ENCODE measurements around the gene PLA2G6. TPM values are rescaled to one million over a fixed set of nuclear protein-coding genes. Genes with fewer than 3 reads are reported as not detected.

The PLA2G6 gene
- total and polyA plus RNA-seq, 2 of the 4 experiments (the other 2 are of a cell fraction) = 6.1 to 10.3 TPM

DNA sequence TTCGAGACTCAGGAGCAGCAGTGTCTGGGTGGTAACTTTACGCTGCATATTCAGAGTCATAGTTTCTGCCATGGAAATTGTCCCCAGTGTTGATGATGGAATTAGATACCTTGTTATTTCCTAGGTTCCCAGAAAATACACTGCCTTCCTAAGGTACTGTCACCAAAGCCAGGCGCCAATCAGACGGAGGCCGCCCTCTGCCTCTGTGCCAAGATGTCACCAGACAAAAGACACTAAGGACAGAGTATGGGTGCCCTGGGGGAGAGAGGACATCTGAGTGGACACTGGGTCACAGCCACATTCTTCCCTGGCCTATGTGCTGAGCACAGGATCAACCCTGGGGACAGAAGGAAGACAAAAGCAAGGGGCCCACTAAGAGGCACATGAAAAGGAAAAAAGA is 11.2 kb downstream of the PLA2G6 start:
- ATAC-seq (ENCODE audit: low read depth) = no peak
- H3K18ac ChIP-seq (ENCODE audit: low read depth, low read length) = no peak overlapping the region
- no peaks in the 10 kb centered on the region for H3K27me3 ChIP-seq (ENCODE audit: control insufficient read depth, insufficient read depth, low read length)
- no peak overlapping the region for H3K56ac ChIP-seq (ENCODE audit: extremely low read depth, insufficient read depth, low read length)
- H3K9me3 ChIP-seq (ENCODE audit: control insufficient read depth, insufficient read depth, low read length) = no peaks in the 10 kb centered on the region
- intact Hi-C loops (cut with micrococcal nuclease) = no loop called here
- H3K9ac ChIP-seq (ENCODE audit: low read depth, low read length) = no peak overlapping the region
- CTCF ChIA-PET = interaction anchor here (0.7 kb wide), 1 partner anchor 9 kb away, joined by 3 read pairs; no protein-coding TSS in a partner anchor
- H2AK9ac ChIP-seq (replicated peaks; ENCODE audit: low read depth, low read length, poor library complexity) = no peak overlapping the region
- DNase-seq = no peak
- no peak overlapping the region for H2BK15ac ChIP-seq (ENCODE audit: low read depth, low read length)
- no peaks in the 10 kb centered on the region; the same call in 1 of the 2 replicates for H3K36me3 ChIP-seq (ENCODE audit: control insufficient read depth, insufficient read depth, low read length)
- no peak overlapping the region for H4K5ac ChIP-seq (ENCODE audit: low read depth, low read length)
- no peak overlapping the region for H2BK5ac ChIP-seq (ENCODE audit: low read depth, low read length, poor library complexity, severe bottlenecking)
- no peak overlapping the region for H2AFZ ChIP-seq (replicated peaks; ENCODE audit: low read length, poor library complexity)
- no peak overlapping the region for H3K4me3 ChIP-seq (ENCODE audit: insufficient read depth, low read depth, low read length)
- no peak overlapping the region for H2BK120ac ChIP-seq (ENCODE audit: low read depth, low read length)
- no peak overlapping the region for H3K23ac ChIP-seq (ENCODE audit: low read depth, low read length)
- no peak overlapping the region for H3K14ac ChIP-seq (replicated peaks; ENCODE audit: low read depth, low read length)
- WGBS, 2 experiments (ENCODE audit: extremely low coverage in 2 of 2, insufficient read length in 1 of 2) = no CpG with 5 or more reads among the region's 5 CpGs
- no TSS peak for BruUV-seq (replicated peaks)
- H3K4me2 ChIP-seq (ENCODE audit: low read depth, low read length) = no peak overlapping the region
- no peak overlapping the region for H2BK20ac ChIP-seq (ENCODE audit: low read depth, low read length)
- no peak for TF ChIP-seq FOS (IDR thresholded peaks at IDR 0.05; ENCODE audit: low read depth, low read length)
- no peak for TF ChIP-seq RFX5 (IDR thresholded peaks at IDR 0.05; ENCODE audit: low read depth, low read length)
- no peak for TF ChIP-seq RCOR1 (IDR thresholded peaks at IDR 0.05; ENCODE audit: insufficient replicate concordance, low read length)
- no peak for TF ChIP-seq CHD1 (IDR thresholded peaks at IDR 0.05; ENCODE audit: low read depth, low read length)
- no peak for TF ChIP-seq SMC3 (IDR thresholded peaks at IDR 0.05; ENCODE audit: low read depth, low read length)
- TF ChIP-seq MXI1 (IDR thresholded peaks at IDR 0.05; ENCODE audit: borderline replicate concordance, low read depth, low read length) = no peak
- TF ChIP-seq CEBPB (IDR thresholded peaks at IDR 0.05; ENCODE audit: low read depth, low read length) = no peak
- TF ChIP-seq MAFK (IDR thresholded peaks at IDR 0.05; ENCODE audit: low read depth, low read length) = no peak
- no peak for TF ChIP-seq RAD21 (IDR thresholded peaks at IDR 0.05; ENCODE audit: low read length)
- TF ChIP-seq NFE2L2 (IDR thresholded peaks at IDR 0.05; ENCODE audit: low read depth, low read length) = no peak
- TF ChIP-seq, protein P1, sequence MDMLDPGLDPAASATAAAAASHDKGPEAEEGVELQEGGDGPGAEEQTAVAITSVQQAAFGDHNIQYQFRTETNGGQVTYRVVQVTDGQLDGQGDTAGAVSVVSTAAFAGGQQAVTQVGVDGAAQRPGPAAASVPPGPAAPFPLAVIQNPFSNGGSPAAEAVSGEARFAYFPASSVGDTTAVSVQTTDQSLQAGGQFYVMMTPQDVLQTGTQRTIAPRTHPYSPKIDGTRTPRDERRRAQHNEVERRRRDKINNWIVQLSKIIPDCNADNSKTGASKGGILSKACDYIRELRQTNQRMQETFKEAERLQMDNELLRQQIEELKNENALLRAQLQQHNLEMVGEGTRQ (IDR thresholded peaks at IDR 0.05; ENCODE audit: low read depth, low read length) = no peak
- TF ChIP-seq MAZ (IDR thresholded peaks at IDR 0.05; ENCODE audit: borderline replicate concordance, low read depth, low read length) = no peak
- TF ChIP-seq, protein P2, sequence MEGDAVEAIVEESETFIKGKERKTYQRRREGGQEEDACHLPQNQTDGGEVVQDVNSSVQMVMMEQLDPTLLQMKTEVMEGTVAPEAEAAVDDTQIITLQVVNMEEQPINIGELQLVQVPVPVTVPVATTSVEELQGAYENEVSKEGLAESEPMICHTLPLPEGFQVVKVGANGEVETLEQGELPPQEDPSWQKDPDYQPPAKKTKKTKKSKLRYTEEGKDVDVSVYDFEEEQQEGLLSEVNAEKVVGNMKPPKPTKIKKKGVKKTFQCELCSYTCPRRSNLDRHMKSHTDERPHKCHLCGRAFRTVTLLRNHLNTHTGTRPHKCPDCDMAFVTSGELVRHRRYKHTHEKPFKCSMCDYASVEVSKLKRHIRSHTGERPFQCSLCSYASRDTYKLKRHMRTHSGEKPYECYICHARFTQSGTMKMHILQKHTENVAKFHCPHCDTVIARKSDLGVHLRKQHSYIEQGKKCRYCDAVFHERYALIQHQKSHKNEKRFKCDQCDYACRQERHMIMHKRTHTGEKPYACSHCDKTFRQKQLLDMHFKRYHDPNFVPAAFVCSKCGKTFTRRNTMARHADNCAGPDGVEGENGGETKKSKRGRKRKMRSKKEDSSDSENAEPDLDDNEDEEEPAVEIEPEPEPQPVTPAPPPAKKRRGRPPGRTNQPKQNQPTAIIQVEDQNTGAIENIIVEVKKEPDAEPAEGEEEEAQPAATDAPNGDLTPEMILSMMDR (conservative IDR thresholded peaks at IDR 0.05; ENCODE audit: low read depth, low read length) = no peak
- TF ChIP-seq POLR2A (IDR thresholded peaks at IDR 0.05; ENCODE audit: low read depth, low read length) = no peak
- TF ChIP-seq, protein P3, sequence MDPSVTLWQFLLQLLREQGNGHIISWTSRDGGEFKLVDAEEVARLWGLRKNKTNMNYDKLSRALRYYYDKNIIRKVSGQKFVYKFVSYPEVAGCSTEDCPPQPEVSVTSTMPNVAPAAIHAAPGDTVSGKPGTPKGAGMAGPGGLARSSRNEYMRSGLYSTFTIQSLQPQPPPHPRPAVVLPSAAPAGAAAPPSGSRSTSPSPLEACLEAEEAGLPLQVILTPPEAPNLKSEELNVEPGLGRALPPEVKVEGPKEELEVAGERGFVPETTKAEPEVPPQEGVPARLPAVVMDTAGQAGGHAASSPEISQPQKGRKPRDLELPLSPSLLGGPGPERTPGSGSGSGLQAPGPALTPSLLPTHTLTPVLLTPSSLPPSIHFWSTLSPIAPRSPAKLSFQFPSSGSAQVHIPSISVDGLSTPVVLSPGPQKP (IDR thresholded peaks at IDR 0.05; ENCODE audit: borderline replicate concordance, low read depth, low read length) = no peak
- no peak for TF ChIP-seq BHLHE40 (IDR thresholded peaks at IDR 0.05; ENCODE audit: low read depth, low read length)
- H4K91ac ChIP-seq (ENCODE audit: insufficient read depth, low read depth, low read length) = no peak overlapping the region
- peaks cover 16% of the 10 kb centered on the region for H3K4me1 ChIP-seq (ENCODE audit: control insufficient read depth, insufficient read depth, low read length)
- no peak overlapping the region for H4K8ac ChIP-seq (ENCODE audit: low read depth in 2 of 2, low read length in 2 of 2)
- H3K9me1 ChIP-seq (ENCODE audit: insufficient read depth, low read length) = peaks cover 17% of the 10 kb centered on the region; the same call in 1 of the 2 replicates
- no peaks in the 10 kb centered on the region for H4K20me1 ChIP-seq (ENCODE audit: insufficient read depth, low read length)
- in situ Hi-C loops (cut with MboI; ENCODE audit: low sequenced_read_pairs) = no loop called here
- peaks cover 0 to 10% of the 10 kb centered on the region in 2 experiments; a peak in 2 of 4 replicates for H3K79me1 ChIP-seq (ENCODE audit: low read depth in 1 of 2, low read length in 2 of 2)
- H2AK5ac ChIP-seq (ENCODE audit: low read depth, low read length) = no peak overlapping the region
- no peak overlapping the region for H3K4ac ChIP-seq (ENCODE audit: low read depth, low read length)
- POLR2A ChIA-PET (ENCODE audit: unreplicated experiment) = no interaction called here
- dilution Hi-C loops (cut with HindIII; ENCODE audit: low sequenced_read_pairs, unreplicated experiment) = no loop called here
- no peak overlapping the region for H3K27ac ChIP-seq (ENCODE audit: insufficient read depth, low read length)

Data from IMR-90 (cell line).